BJ (cell line): ENCODE measurements around the gene DPT. TPM values are rescaled to one million over a fixed set of nuclear protein-coding genes. Genes with fewer than 3 reads are reported as not detected.

Experiments
- CTCF ChIA-PET: fragments of 350-600 bp; formaldehyde crosslinking; extraction: SDS; loops from one replicate; lab custom pipeline; 2021; ENCODE audit warnings: antibody characterized with exemption, inconsistent platforms; lab: Yijun Ruan, JAX
- POLR2A ChIA-PET: fragments of 300-600 bp; sonication (Branson Sonifier 250); formaldehyde crosslinking; extraction: SDS; loops from one replicate; lab custom pipeline; 2021; ENCODE audit warnings: antibody characterized with exemption; lab: Charles Lee
- DNase-seq: peaks from one replicate; pipeline ENCODE4 v3.0.0-alpha.2; 2011; ENCODE audit warnings: low read depth
- H3K27me3 ChIP-seq: 2 replicates; pipeline ENCODE4 v1.6.0; 2011; ENCODE audit warnings: low read length; ENCODE audit not compliant: control insufficient read depth, insufficient read depth
- H3K36me3 ChIP-seq: 2 replicates; pipeline ENCODE4 v1.5.1; 2011; ENCODE audit warnings: low read length; ENCODE audit not compliant: control insufficient read depth, insufficient read depth
- H3K4me3 ChIP-seq: 2 replicates; pipeline ENCODE4 v1.5.1; 2011; ENCODE audit warnings: low read depth, mild to moderate bottlenecking, control low read depth, low read length
- CTCF ChIP-seq: IDR thresholded peaks from 2 replicates; pipeline ENCODE4 v1.5.1; 2011; ENCODE audit warnings: low read depth, mild to moderate bottlenecking, control low read depth, inconsistent platforms, low read length, moderate library complexity; ENCODE audit not compliant: insufficient read depth
- polyA plus RNA-seq: library from polyadenylated mRNA; depleted of rRNA; stranded (reverse); fragments of >200 nt; gene quantifications from 2 replicates; pipeline ENCODE4 v1.2.3, GENCODE V29; 2011; rRNA removed

DPT gene
- polyA plus RNA-seq, 1 experiment, result 0.13 TPM

DNA sequence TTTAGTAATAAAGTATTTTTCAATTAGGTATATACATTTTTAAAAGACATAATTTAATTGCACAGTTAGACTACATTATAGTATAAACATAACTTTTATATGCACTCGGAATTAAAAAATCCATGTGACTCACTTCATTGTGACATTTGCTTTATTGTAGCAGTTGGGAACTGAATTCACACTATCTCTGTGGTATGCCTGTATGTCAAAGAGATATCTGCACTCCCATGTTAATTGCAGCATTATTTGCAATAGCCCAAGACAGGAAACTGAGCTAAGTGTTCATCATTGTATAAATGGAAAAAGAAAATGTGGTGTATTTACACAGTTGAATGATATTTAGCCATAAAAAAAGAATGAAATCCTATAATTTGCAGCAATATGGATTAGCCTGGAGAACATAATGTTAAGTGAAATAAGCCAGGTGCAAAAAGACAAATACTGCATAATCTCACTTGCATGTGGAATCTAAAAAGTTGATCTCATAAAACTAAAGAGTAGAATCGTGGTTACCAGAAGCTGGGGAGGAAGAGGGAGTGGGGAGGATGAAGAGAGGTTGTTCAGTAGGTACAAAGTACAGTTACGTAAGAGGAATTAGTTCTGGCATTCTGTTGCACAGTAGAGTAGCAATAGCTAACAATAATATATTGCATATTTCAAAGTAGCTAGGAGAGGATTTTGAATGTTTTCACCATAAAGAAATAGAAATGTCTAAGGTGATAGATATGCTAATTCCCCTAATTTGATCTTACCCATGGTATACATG lies 64.8 kb downstream of the DPT start:
- ChIA-PET CTCF (no interaction called here), POLR2A (no interaction called here)
- DNase-seq, result no peak
- no peak overlapping the region for H3K4me3 ChIP-seq
- no peaks in the 10 kb centered on the region for H3K36me3 ChIP-seq
- H3K27me3 ChIP-seq, result no peaks in the 10 kb centered on the region
- TF ChIP-seq CTCF, result no peak

- CTCF ChIA-PET, result no interaction called here
- TF ChIP-seq CTCF, result no peak
- POLR2A ChIA-PET, result no interaction called here
- Histone ChIP-seq H3K4me3 (no peak overlapping the region), H3K36me3 (no peaks in the 10 kb centered on the region), H3K27me3 (no peaks in the 10 kb centered on the region)
- no peak for DNase-seq
These were observed 72.5 kb downstream of the DPT start for GRCh38 chr1:168656485-168656884.

GRCh38 chr1:168654198-168654915 lies 74.6 kb downstream of the DPT start:
- Histone ChIP-seq H3K4me3 (no peak overlapping the region), H3K27me3 (no peaks in the 10 kb centered on the region), H3K36me3 (no peaks in the 10 kb centered on the region)
- TF ChIP-seq CTCF, result no peak
- CTCF ChIA-PET, result no interaction called here
- POLR2A ChIA-PET, result no interaction called here
- DNase-seq, result no peak

GRCh38 chr1:168653567-168653966 lies 75.4 kb downstream of the DPT start:
- TF ChIP-seq CTCF, result no peak
- DNase-seq, result no peak
- Histone ChIP-seq H3K27me3 (no peaks in the 10 kb centered on the region), H3K4me3 (no peak overlapping the region), H3K36me3 (no peaks in the 10 kb centered on the region)
- POLR2A ChIA-PET, result no interaction called here
- CTCF ChIA-PET, result no interaction called here

DNA sequence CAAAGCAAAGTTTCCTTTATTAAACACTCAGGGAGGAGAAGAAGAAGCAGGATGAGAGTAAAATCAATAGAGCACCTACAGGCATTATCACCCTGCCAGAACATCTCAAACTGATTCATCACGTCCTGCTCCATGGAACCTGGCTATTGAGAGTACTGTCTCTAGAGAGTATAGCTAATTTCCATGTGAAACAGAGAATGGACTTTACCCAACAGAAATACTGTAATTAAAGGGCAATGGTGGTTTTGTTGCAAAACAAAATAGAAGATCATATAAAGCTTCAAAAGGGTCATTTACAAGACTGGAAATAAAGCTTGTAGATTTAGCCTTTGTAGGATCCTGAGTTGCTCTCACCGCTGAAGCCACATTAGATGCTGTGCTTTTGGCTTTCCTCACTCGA lies 83.3 kb downstream of the DPT start:
- no peaks in the 10 kb centered on the region for H3K36me3 ChIP-seq
- TF ChIP-seq CTCF, result no peak
- ChIA-PET POLR2A (no interaction called here), CTCF (interaction anchor here (0.9 kb wide), 1 partner anchor 63 kb away, joined by 4 read pairs; no protein-coding TSS in a partner anchor)
- no peaks in the 10 kb centered on the region for H3K27me3 ChIP-seq
- no peak for DNase-seq
- no peak overlapping the region for H3K4me3 ChIP-seq

Other genes with a start within 250 kb of the DPT start
- gene XCL2, start 185.2 kb downstream of the DPT start, polyA plus RNA-seq, result not detected in 2 replicates
- gene XCL1, start 152.6 kb downstream of the DPT start, polyA plus RNA-seq, result not detected in 2 replicates